Measurements from ENCODE around the gene ASTN1.

Gene ASTN1

GRCh38 chr1:176866011-176866714, 298.3 kb downstream of the ASTN1 start:
- DNase-seq: no peak

GRCh38 chr1:176864211-176864610, 300.3 kb downstream of the ASTN1 start:
- DNase-seq: no peak

- no peak for DNase-seq
Measured at GRCh38 chr1:176863613-176864012, 300.9 kb downstream of the ASTN1 start.

DNA sequence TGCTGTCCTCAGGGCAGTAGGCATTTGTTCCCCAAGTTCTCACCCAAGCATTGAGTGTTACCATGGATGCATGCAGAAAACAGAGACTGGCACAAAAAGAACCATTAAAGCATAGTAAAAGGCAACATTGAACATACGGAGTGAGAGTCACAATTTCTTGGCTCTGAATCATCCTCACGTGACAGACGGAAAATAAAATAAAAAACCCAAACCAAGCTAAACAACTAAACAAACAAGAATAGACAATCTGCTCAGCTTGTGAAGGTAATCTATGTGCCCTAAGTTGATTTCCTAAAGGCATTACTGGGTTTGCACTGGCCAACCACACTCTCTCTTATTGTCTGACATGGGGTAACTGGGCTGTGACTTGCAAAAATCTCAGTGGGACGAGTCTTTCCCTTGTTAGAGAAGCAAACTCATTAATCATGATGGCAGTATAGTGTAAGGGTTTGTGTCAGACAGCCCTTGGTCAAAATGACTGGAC, 306.0 kb downstream of the ASTN1 start:
- DNase-seq: no peak

GRCh38 chr1:176857632-176858031, 306.9 kb downstream of the ASTN1 start:
- no peak for DNase-seq

- no peak for DNase-seq
Measured at GRCh38 chr1:176854758-176855745, 309.5 kb downstream of the ASTN1 start.

DNA sequence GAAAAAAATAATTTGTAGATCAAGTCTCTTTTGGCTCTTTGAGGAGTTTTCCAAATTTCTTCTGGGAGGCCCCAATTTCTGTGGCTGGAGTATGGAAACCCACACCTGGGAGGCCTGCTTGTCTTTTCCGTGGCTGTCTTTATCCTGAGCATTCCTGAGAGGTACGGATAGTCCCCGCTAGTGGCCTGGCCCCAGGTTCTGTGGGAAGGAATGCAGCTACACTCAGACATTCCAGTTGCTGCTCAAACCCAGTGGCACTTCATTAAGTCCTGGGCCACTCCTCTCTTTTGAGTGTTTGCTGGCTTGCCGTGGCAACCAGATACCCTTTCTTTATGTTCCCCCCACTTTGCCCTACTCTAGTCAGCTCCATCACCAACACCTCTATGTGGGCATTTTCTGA, 310.4 kb downstream of the ASTN1 start:
- DNase-seq: no peak

DNA sequence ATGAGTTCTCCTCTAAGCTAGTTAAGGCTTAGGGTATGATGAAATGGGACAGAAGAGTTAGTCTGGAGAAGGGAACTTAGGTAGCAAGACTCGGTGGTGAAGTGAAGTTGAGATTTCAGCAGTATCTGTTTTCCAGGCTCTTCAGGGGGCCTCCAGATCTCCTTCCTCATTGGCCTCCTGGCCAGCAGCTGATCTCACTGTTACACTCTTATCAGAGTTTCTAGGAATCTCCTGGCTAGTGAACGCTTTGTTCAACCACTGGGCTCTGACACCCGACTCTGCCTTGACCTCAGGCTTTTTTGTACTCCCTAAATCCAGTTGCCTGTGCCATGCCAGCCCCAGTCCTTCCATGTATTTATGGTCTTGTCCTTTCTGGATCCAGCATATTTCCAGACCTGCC, 311.0 kb downstream of the ASTN1 start:
- no peak for DNase-seq

- DNase-seq: no peak
Measured at GRCh38 chr1:176852124-176852523, 312.4 kb downstream of the ASTN1 start.

DNA sequence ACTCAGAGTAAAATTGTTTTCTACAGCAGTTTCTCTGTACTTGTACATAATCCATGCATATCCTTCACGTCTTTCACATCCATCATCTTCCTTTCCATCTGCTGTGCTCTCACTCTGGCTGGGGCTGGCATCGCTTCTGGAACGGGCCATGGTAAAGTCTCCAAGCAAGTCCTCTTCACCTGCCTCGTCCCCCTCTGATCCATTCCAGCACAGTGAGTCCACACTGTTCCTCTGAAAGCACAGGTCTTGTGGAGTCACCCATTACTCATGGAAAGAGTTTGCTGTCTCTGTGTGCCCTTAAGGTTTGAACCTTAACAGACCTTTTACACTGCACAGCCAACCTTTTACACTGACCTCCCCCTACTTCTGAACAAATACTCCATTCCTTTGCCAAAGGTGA, 313.6 kb downstream of the ASTN1 start:
- no peak for DNase-seq

GRCh38 chr1:176849281-176849680, 315.2 kb downstream of the ASTN1 start:
- DNase-seq: no peak

DNA sequence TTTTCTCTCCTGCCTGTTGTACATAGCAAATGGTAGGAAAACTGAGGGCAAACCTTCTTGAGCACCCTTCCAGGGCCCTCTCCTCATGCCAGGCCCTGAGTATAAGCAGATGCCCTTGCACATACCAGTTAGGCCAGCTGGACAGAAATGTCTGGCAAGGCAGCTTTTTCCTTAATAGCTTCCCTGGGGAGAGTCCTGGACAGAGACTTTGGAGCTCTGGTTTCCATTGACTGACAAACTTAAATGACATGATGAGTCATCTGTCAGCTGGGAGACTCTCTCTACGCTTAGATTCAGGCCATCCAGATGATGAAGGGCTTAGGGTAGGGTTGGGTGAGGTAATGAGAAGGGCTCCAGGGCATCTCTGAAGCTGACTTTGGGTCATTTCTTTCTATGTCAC, 317.5 kb downstream of the ASTN1 start:
- DNase-seq: no peak

GRCh38 chr1:176843352-176844297, 320.9 kb downstream of the ASTN1 start:
- DNase-seq: no peak

DNA sequence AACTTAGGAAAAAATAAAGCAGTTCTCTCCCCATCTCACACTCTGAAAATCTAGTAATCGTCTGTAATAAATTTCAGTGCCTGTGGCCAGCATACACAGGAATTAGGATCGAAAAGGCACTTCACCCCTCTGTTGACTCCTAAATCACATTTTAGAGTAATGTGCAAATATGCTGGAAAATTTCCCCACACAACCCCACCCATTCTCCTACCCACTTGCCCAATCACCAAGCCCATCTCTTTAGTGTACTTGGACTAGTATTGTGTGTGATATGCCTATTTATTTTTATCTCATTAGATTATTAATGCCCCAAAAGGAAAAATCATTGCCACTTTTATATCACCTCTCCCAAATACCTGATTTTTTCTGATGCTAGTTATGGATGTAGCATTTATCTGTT, 323.3 kb downstream of the ASTN1 start:
- no peak for DNase-seq

DNA sequence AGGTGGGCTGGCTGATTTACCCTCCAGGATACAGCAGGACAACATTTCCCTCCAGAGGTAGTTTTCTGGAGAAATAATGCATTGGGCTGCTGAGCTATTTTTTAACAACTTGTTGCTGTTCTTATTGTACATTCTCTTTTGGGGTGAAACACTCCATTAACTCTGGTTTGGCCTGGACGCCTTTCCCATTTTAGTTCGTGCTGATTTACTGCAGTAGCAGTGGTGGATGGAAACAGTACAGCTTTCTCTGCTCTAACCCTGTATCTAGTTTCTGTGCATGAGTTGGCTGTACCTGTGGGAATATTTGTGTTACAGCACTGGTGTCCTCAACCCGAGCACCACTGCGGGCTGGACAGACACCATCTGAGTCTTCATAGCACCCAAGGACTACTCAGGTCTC, 325.3 kb downstream of the ASTN1 start:
- no peak for DNase-seq

GRCh38 chr1:176838276-176838995, 326.1 kb downstream of the ASTN1 start:
- no peak for DNase-seq

- DNase-seq: no peak
Measured at GRCh38 chr1:176837708-176838107, 326.8 kb downstream of the ASTN1 start.

DNA sequence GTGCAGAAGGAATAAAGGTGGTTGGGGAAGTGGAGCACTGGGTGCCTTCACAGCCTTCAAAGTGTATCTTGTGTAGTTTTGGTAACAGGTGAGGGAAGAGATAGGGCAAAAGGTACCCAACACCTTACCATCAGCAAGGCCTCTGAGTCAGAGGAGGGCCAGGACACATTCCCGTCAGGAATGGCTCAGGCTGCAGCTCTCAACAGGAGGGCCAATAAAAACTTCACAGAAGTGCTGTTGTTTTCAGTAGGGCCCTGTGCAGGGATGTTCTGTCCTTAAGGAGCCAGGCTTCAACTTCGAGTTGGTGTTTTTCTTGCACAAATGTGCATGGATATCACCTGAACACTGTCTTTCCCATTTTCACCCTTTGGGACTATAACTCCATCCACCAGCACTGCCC, 333.4 kb downstream of the ASTN1 start:
- DNase-seq: no peak

DNA sequence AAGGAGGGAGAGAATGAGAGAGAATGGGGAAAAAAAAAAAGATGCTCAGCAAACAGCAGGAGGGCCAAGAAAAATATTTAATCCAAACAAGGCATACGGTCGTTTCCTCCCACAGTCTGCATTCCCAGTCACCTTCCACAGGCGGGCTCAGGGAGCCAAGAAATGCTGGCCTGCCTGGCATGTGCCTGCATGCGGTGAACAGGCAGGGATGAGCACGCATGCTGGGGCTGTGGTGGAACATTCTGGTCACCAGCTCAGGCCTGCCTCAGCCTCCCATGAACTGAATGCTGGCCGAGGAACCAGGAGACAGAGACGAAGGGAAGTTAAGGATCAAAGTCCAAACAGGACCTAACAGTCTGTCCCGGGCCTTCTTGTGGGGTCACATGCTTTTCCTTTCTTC, 335.3 kb downstream of the ASTN1 start:
- DNase-seq: no peak

DNA sequence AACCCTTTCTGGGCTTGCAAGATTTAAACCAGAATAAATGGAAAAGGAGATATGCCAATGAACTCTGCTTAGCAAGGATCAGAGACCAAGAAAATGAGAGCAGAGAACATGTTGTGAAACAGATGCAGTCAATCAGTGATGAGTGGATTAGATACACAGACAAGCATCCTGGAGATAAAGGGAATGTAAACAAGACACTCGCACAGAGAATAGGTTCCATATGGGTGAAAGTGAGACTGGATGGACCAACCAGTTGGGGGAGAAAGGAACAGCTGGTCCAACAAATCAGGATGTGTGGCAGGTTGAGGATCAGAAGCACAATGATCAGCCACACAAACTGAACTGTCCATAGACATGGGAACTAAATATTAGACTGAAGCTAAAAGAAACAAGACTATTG, 338.2 kb downstream of the ASTN1 start:
- no peak for DNase-seq

GRCh38 chr1:176820391-176821031, 344.0 kb downstream of the ASTN1 start:
- DNase-seq: no peak

DNA sequence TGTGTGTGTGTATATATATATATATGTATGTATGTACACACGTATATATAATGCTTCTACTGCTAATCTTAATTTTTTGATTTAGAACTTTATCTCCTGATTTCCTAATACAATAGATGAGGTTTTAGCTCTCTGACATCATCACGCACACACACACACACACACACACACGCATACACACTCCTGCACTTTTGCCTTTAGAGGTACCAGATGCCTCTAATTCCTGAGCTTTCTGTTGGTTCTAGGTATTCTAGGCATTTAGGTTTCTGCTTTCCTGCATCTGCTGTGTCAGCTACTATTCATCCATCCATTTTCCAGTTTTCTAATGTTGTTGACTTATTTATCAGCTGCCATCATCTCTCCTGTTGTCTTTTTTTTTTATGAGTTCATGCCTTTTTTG, 348.3 kb downstream of the ASTN1 start:
- DNase-seq: no peak
